ENCODE measurements around the gene MYT1.

- TF ChIP-seq CTCF (IDR thresholded peaks at IDR 0.05 in 2 of 3, conservative IDR thresholded peaks at IDR 0.05 in 1 of 3; ENCODE audit: borderline replicate concordance in 1 of 3, insufficient read depth in 1 of 3, low read depth in 2 of 3, low read length in 2 of 3) (no peak), ELF1 (IDR thresholded peaks at IDR 0.05; ENCODE audit: borderline replicate concordance, low read depth) (no peak), EZH2 (IDR thresholded peaks at IDR 0.05) (no peak), POLR2A (IDR thresholded peaks at IDR 0.05; ENCODE audit: borderline replicate concordance, extremely low read depth, insufficient read depth, insufficient read length) (no peak), EGR1 (IDR thresholded peaks at IDR 0.05; ENCODE audit: low read depth) (no peak), EZH2phosphoT487 (IDR thresholded peaks at IDR 0.05; ENCODE audit: borderline replicate concordance) (no peak), MAX (IDR thresholded peaks at IDR 0.05) (no peak), SP1 (IDR thresholded peaks at IDR 0.05; ENCODE audit: low read depth) (no peak), ZNF274 (IDR thresholded peaks at IDR 0.05; ENCODE audit: low read depth, low read length) (no peak), YY1 (IDR thresholded peaks at IDR 0.05; ENCODE audit: extremely low read depth, insufficient replicate concordance, low read depth, low read length) (no peak), POLR2AphosphoS5 (IDR thresholded peaks at IDR 0.05; ENCODE audit: low read depth, low read length) (no peak)
Observed at GRCh38 chr20:64130271-64130670, 34.0 kb upstream of the MYT1 start.

Measured in HCT116 (cell line).